HK-2 (cell line): ENCODE data around the gene DNAJB8.
A peak's percentile ranks its signal among the peaks of the same experiment; 100 is the strongest.

Source experiments
- DNase-seq: peaks from one replicate; pipeline ENCODE4 v3.0.0-alpha.2; 2018; ENCODE audit not compliant: unreplicated experiment

DNAJB8 gene

DNA sequence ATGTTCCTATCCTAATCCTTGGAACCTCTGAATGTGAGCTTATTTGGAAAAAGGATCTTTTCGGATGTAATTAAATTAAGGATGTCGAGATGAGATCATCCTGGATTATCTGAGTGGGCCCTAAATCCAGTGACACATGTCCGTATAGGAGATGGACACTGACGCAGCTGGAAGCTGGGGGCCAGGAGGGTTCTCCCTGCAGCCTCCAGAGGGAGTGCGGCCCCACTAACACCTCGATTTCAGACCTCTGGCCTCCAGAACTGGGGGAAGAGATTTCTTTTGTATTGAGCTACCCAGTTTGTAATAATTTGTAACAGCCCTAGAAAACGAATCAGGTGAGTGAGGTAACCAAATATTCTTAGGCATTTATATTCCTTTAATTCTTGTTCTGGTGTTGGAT is 2.5 kb downstream of the DNAJB8 start:
- no peak for DNase-seq

DNA sequence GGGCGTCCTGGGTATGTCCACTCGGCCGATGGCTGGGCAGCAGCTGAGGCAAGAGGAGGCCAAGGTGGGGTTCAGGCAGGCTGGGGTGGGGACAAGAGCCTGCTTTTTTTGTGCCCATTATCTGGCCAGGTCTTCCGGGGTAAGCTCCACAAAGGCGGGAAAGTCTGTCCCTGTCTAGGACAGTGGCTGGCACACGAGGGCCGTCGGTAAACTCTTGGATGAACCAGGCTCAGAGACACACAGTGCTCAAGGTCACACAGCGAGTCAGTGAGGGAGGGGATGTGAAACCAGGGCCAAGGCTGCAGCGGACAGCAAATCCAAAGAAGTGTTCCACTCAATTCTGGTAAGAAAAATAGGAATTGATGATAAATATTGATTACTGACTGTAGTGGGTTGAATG is 2.9 kb downstream of the DNAJB8 start:
- DNase-seq, result no peak

GRCh38 chr3:128463354-128463753 is 3.3 kb downstream of the DNAJB8 start:
- no peak for DNase-seq

DNA sequence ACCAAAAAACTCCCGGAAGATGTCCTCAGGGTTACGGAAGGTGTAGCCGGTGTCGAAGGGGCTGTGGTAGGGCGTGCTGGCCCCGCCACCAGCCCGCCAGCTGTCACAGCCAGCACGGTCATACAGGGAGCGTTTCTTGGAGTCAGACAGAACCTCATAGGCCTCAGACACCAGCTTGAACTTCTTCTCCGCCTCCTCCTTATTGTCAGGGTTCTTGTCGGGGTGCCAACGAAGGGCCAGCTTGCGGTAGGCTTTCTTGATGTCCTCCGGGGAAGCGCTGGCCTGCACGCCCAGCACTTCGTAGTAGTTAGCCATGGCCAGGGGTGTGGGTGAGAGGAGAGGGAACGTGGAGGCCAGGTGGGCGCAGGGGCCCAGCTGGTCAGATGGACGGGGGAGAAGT is 3.8 kb downstream of the DNAJB8 start:
- no peak for DNase-seq

DNA sequence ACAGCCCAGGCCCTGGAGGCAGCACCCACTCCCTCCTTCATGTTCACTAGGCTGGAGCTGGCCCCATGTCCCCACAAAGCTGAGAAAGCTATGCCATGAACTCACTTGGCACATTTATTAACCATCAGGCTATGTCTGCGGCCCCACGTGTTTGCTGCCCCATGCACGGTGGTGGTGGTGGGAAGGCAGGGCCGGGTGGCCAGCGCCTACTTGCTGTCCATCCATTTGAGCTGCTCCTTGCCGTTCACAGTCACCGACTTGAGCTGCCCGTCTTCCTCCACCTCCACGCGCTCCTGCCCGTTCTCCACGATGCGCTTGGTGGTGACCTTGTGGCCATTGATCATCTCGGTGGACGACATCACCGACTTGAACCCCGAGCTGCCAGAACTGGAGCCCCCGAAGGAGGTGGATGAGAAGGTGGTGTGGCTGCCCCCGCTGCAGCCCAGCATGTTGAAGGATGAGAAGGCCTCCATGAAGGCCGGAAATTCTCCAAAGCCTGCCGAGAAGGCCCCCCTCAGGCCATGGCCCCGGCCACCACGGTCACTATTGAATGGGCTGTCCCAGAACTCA is 4.3 kb downstream of the DNAJB8 start:
- no peak for DNase-seq

DNA sequence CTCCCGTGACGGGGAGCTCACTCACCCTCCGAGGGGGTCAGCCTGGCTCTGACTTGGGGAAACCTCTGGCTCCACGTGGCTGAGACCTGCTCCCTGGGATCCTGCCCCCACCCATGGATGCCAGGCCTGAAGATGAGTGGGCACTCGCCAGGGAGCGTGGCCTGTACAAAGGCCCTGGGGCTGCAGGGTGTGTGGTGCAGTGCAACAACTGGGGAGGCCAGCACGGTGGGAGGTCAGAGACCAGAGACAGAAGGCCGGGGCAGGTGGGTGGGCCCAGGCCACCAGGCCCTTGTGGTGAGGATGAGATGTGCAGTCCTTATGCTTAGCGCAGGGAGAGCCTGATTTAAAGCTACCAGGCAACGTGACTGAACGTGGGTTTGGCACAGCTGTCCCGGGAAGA is 5.0 kb downstream of the DNAJB8 start:
- no peak for DNase-seq

DNA sequence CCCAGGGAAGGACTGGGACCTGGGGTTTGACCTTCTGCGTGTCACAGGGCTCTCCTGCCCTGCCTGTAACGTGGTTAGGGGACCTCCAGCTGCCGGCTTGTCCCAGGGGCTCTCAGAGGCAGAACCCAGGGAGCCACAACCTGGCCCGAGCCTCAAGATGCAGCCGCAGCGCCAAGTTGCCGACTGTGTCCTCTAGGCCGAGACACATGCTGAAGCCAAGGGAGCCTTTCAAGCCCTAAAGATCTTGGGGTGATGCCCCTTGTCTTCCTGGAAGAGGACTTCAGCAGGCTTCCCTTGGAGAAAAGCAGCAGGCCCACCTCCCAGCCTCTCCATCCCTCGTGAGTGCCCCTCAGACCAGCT is 7.2 kb downstream of the DNAJB8 start:
- no peak for DNase-seq

DNA sequence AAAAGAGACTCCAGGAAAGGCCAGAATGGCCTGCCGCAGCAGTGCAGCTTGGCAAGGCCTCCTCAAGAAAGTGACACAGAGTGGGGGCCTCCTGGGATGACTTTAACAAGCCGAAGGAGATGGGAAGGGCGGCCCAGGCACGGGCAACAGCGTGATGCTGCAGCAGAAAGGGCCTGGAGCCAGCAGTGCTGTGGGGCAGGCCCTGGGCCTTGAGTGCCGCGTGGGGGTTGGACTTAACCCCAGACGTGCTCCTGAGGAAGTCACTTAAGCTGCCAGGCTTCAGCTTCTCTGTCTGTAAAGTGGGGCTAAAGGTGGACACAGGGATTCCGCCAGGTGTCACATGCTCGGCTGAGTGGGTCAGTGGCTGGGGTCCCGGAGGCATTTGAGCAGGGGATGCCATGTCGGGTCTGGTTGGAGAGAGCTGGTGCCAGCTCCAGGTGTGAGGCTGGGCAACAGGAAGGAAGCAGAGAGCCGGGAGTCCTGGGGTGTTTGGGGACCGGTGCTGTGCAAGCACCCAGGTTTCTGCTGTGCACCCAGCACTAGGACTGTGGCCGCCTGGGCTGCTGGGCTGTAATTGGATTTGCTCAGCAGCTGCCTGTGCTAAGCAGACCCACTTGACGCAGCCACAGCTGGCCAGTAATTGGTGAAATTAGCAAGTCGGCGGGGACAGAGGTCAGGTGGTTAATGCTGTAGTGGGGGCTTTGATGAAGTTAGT is 7.8 kb downstream of the DNAJB8 start:
- no peak for DNase-seq

- no peak for DNase-seq
These were observed 8.8 kb downstream of the DNAJB8 start for GRCh38 chr3:128457937-128458336.

GRCh38 chr3:128456776-128457715 is 9.6 kb downstream of the DNAJB8 start:
- DNase-seq, result no peak

DNA sequence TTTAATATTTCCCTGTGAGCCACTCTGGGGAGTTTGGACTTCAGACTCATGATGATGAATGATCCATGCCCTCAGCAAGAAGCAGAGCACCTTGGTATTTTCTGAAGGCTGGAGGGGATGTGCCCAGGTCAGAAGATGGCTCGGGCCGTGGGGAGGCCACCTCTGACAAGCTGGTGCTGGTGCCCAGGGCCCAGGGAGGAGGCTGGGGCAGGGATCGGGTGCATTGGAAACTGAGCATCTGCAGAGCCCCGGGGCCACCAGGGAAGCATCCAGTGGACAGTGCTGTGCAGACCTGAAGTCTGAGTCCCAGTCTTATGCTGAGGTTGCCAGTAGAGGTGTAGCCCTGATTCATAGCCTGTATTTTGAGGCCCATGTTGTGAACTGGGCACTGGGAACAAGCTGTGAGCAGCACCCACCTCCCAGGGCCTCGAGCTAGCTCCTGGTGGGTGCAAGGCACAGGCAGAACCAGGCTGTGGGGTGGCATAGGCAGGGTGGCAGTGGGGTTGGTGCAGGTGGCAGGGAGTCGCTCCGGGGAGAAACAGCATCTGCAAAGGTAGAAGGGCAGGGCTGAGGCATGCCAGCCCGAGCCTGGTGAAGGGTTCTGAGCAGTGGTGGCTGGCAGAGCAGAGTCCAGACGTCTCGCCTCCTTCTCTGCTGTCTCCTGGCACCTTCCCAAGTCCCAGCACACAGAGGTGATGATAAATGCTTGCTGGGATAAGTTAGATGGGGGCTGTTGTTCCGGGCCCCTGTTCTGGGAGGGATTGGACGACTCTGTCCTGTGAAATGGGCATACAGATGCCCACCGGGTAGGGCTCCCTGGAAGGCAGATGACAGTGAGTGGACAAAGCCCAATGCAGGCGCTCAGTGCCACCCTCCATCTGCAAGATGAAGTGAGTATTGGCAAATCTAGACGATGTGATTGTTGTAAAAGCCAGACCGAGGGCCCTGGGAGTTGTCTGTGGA is 10.6 kb downstream of the DNAJB8 start:
- no peak for DNase-seq

DNA sequence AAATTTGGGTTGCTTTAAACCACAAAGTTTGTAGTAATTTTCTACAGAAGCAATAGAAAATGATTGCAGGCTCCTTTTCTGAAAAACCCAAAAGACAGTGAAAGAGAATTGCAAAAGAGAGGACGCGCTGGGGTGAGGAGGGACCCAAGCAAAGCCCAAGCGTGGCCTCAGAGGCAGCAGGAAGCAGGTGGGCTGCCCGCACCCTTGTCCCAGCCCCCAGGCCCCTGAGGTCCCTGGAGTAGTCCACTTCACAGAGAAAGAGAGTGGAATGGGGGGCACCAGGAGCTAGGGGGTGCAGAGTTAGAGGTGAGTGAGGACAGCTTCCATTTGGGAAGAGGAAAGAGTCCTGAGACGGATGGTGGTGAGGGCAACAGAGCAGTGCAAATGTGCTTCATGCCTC is 11.6 kb downstream of the DNAJB8 start:
- no peak for DNase-seq

DNA sequence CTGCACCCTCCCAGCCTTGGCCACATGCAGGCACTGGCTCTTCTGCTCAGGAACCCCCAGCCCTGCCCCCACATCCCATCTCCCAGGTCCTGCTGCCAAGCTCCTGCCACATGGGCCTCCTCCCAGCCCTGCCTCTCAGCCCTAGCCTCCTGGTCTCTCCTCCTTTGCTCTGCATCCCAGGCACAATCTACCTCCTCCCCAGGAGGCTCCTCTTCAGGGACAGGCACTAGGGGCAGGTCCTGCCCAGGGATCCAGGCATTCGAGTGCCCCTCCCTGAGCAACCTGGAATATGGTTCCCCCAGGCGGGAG is 12.4 kb downstream of the DNAJB8 start:
- DNase-seq, result no peak

DNA sequence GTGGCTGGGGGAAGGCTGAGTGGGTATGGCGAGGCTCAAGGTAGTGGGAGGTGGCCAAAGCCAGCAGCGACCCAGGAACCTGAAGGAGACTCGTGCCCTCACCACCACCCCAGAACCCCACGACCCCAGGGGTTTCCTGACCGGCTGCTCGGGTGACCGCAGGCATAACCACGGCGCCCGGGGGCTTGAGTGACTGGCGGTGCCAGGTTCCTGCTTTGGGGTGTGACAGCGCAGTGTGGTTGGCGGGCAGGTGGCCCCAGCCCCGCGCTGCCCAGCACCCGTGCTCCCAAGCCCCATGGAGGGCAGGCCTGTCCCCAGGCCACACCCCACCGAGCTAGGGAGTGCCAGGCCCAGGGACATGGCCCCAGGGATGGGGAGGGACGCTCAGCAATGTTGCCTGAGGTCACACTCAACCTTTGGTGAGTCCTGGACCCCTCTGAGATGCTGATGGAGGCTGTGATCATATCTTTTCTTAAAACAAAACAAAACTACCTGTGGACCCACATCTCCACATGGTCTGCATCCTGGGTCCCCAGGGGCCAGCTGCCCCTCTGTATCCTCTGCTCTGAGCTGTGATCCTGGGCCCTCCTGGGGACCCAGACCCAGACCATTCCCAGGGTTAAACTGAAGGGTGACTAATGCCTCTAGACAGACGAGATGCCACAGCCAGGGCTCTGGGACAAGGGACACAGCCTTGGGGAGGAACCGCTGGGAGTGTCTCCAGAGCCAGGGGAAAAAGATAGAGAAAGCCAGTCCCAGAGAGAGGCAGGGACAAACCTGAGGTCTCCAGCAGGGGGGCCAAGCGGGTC is 13.0 kb downstream of the DNAJB8 start:
- no peak for DNase-seq

DNA sequence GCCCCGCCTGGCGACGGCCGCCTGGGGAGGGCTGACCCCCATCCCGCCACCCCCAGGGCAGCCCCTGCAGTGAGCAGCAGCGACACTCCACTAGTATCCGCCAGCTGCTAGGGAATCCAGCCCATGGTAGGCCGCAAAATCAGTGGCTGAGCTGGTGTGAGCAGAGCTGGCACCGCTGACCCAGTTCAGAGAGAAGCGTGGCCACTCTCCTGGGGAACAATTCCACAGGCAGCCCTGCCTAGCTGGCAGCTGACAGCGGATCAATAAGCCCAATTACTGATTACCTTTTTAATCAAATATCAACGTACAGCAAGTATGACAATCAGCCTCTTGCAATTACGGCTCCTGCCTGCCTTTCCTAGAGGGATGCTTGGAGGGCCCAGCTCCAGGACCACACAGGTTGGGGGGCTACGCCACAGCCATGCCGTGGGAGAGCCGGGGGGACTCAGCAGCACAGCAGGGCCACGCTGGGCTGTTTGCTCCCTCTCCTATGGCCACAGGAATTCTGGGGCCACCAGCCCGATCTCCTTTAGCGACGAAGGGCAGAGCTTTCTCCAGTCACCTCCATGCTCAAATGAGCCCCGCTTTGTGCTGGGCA is 13.9 kb downstream of the DNAJB8 start:
- DNase-seq, result no peak

DNA sequence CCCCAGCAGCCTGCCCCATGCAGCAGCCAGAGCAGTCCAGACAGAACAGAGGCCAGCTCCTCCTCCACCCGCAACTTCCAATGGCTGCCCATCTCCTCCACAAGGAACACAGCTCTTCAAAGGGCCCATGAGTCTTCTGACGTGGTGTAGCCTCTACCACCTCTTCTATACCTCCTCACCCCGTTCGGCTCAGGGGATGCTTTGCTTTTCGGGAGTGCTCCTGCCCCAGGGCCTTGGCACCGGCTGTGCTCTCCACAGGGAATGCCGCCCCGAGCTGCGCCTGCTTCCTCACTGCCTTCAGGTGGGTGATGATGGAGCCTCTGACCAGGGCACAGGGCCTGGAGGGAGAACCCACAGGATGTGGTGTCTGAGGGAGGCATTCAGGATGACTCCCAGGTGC is 14.6 kb downstream of the DNAJB8 start:
- DNase-seq, result no peak

- no peak for DNase-seq
These were observed 17.5 kb downstream of the DNAJB8 start for GRCh38 chr3:128449111-128449638.

DNA sequence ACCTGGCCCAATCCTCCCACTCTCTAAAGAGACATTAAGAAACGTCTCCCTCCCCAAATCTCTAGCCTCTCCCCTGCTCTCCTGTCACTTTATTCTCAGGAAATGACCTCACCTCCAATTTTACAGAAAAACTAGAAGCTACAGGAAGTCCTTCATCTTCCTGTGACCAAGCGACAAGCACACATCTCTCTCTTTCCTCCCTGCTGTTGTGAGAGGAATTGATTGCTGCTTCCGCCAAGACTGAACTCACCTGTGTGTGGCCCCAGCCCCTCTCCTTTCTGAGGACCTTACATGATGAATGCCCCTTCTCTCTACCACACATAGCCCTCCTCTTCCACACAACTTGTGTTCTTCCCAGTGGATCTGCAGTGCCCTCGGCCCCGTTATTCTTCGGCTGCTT is 18.2 kb downstream of the DNAJB8 start:
- no peak for DNase-seq

- DNase-seq, result peak; percentile 32
These were observed 19.1 kb downstream of the DNAJB8 start for GRCh38 chr3:128447561-128448013.

DNA sequence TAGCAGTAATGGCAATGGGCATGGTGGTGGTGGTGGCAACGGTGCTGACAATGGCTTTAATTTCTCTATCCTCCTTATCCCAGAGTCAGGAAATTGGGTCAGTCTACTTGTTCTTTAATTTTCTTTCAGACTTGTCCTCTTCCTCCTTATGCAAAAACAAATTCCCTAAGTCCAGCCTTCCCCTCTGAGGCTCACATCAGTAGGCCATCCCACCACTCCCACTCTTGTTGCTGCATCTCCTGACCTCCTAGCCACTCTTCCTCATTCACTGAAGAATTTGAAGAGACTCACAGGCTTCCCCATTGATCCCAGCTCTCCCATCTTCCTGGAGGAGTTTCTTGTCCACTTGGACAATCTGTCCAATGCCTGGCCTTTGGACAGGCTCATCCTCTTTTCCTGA is 19.9 kb downstream of the DNAJB8 start:
- DNase-seq, result no peak
